Prostate gland (tissue), 2 donors: ENCODE measurements around the gene TMEM218. TPM values are rescaled to one million over a fixed set of nuclear protein-coding genes. Genes with fewer than 3 reads are reported as not detected.

Experiments
- DNase-seq: peaks from one replicate; pipeline ENCODE4 v3.0.0-alpha.2; 2019; ENCODE audit warnings: low spot score
- H3K27ac ChIP-seq, 2 donors: fragments of 200-600 bp; sonication (generic); 2 replicates each; pipeline ENCODE4 v1.5.1; 2017 to 2019
- H3K27me3 ChIP-seq: fragments of 200-600 bp; sonication (generic); replicated peaks from 2 replicates; pipeline ENCODE4 v1.5.1; 2019; ENCODE audit not compliant: insufficient read depth
- H3K36me3 ChIP-seq, 2 donors: fragments of 200-600 bp; sonication (generic); 1 replicate in 1 of 2; 2 replicates in 1 of 2; pipeline versions ENCODE4 v1.5.1 to v1.8.1; 2017 to 2019
- H3K4me1 ChIP-seq: fragments of 200-600 bp; sonication (generic); replicated peaks from 2 replicates; pipeline ENCODE4 v1.5.1; 2019
- H3K4me3 ChIP-seq, 2 donors: fragments of 200-600 bp; sonication (generic); 2 replicates each; pipeline ENCODE4 v1.5.1; 2017 to 2019
- H3K9me3 ChIP-seq: fragments of 200-600 bp; sonication (generic); 2 replicates; pipeline ENCODE4 v1.5.1; 2017
- POLR2A ChIP-seq: fragments of 450-650 bp; IDR thresholded peaks from one replicate; pipeline ENCODE4 v1.6.1; 2016; ENCODE audit warnings: antibody characterized with exemption, mild to moderate bottlenecking
- POLR2AphosphoS5 ChIP-seq: sonication (generic); formaldehyde crosslinking; IDR thresholded peaks from one replicate; pipeline ENCODE4 v1.6.1; 2017; ENCODE audit warnings: antibody characterized with exemption
- WGBS: methylation state at CpG from one replicate; pipeline ENCODE4 v1.1.5; 2018; 5-methylcytosine and 5-hydroxymethylcytosine counted together
- intact Hi-C: fragments of 100-400 bp; cut with DNase I; formaldehyde crosslinking; loops from one replicate; pipeline ENCODE4 v1.14.2; 2022
- total RNA-seq, 2 donors: library from RNA; depleted of rRNA; stranded (reverse); fragments of >200 nt; gene quantifications; one replicate each; pipeline ENCODE4 v1.1.0, GENCODE V29; 2016
- TF ChIP-seq, protein P1 (sequence below), 4 experiments: fragments of 200-600 bp in 2 of 4; fragments of 450-650 bp in 2 of 4; sonication (generic) in 2 of 4; IDR thresholded peaks; 1 replicate in 3 of 4; 2 replicates in 1 of 4; pipeline ENCODE4 v1.5.1; 2016 to 2019; ENCODE audit warnings: antibody characterized with exemption in 4 of 4, mild to moderate bottlenecking in 2 of 4, moderate library complexity in 2 of 4

The TMEM218 gene
- total RNA-seq, 2 donors from 2014 or later: 17.7 to 33.5 TPM

DNA sequence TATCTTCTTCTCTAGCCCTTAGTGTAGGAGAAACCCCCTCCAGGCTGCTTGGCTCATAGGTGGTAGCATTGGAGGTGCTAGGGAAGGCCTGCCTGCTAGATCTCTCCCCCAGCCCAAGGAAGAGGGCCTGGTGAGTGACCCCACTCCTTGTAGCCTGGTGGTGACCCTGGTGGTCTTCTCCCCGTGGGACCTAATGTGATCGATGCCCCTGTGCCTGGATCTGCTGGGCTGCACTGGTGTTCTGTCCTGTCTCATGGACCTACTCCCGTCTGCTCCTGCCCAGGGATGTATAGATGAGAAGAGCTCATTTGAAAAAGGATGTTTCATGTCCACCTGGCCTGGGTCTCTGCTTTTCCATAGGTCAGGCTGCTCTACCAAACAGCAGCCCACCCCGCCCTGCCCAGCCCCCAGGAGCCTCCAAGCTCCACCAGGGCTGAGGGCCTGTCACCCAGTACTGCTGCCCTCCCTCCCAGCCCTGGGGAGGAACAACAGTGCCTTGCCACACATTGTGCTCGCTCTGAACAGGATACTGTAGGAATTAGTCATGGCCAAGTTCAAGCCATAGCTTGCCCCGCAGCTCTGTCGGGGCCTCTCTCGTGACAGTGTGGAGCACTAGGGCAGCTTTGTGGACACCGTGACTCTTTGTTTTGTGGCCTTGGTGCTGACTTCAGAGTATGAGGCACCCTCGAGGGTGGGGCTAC, 28.7 kb downstream of the TMEM218 start:
- DNase-seq: no peak
- no peaks in the 10 kb centered on the region for H3K36me3 ChIP-seq
- H3K4me3 ChIP-seq: no peak overlapping the region
- TF ChIP-seq POLR2A (no peak), POLR2AphosphoS5 (no peak)
- TF ChIP-seq, protein P1, sequence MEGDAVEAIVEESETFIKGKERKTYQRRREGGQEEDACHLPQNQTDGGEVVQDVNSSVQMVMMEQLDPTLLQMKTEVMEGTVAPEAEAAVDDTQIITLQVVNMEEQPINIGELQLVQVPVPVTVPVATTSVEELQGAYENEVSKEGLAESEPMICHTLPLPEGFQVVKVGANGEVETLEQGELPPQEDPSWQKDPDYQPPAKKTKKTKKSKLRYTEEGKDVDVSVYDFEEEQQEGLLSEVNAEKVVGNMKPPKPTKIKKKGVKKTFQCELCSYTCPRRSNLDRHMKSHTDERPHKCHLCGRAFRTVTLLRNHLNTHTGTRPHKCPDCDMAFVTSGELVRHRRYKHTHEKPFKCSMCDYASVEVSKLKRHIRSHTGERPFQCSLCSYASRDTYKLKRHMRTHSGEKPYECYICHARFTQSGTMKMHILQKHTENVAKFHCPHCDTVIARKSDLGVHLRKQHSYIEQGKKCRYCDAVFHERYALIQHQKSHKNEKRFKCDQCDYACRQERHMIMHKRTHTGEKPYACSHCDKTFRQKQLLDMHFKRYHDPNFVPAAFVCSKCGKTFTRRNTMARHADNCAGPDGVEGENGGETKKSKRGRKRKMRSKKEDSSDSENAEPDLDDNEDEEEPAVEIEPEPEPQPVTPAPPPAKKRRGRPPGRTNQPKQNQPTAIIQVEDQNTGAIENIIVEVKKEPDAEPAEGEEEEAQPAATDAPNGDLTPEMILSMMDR (IDR thresholded peaks at IDR 0.05): no peak
- H3K27ac ChIP-seq: no peak overlapping the region
- H3K27me3 ChIP-seq: no peaks in the 10 kb centered on the region
- H3K9me3 ChIP-seq: no peaks in the 10 kb centered on the region
- WGBS: 49% methylated on average over 8 of the region's 10 CpGs
- intact Hi-C loops: no loop called here
- no peaks in the 10 kb centered on the region for H3K4me1 ChIP-seq

GRCh38 chr11:125082040-125082439, 29.4 kb downstream of the TMEM218 start:
- TF ChIP-seq POLR2AphosphoS5: no peak
- Histone ChIP-seq H3K4me1 (no peaks in the 10 kb centered on the region), H3K36me3 (no peaks in the 10 kb centered on the region), H3K4me3 (no peak overlapping the region), H3K27me3 (no peaks in the 10 kb centered on the region), H3K27ac (no peak overlapping the region), H3K9me3 (no peaks in the 10 kb centered on the region)
- no peak for DNase-seq
- intact Hi-C loops: no loop called here
- 86% methylated on average over 5 of the region's 5 CpGs for WGBS

- TF ChIP-seq, protein P1 (IDR thresholded peaks at IDR 0.05): no peak
- no peak for TF ChIP-seq POLR2AphosphoS5
- TF ChIP-seq POLR2A: no peak
- no peak overlapping the region for H3K27ac ChIP-seq
- no peaks in the 10 kb centered on the region for H3K36me3 ChIP-seq
- intact Hi-C loops: no loop called here
- WGBS: 80% methylated on average over 13 of the region's 14 CpGs
- no peaks in the 10 kb centered on the region for H3K27me3 ChIP-seq
- H3K4me1 ChIP-seq: no peaks in the 10 kb centered on the region
- no peaks in the 10 kb centered on the region for H3K9me3 ChIP-seq
- no peak for DNase-seq
- no peak overlapping the region for H3K4me3 ChIP-seq
These were observed 30.2 kb downstream of the TMEM218 start for GRCh38 chr11:125081098-125081798.

DNA sequence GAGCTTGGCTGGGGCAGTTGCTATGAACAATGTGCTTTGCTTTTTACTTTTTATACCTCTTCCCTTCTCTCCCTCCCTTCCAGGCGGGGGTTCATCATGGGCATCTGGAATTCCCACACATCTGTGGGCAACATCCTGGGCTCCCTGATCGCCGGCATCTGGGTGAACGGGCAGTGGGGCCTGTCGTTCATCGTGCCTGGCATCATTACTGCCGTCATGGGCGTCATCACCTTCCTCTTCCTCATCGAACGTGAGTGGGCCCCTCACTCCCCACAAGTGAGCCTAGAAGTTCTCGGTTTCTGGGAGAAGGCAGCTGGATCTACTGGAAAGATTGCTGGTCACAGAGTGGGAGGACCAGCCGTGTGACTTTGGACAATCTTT, 30.9 kb downstream of the TMEM218 start:
- H3K27ac ChIP-seq: no peak overlapping the region
- H3K4me3 ChIP-seq: no peak overlapping the region
- 93% methylated on average over 12 of the region's 12 CpGs for WGBS
- no peak for DNase-seq
- H3K36me3 ChIP-seq: no peaks in the 10 kb centered on the region
- TF ChIP-seq POLR2AphosphoS5: no peak
- TF ChIP-seq, protein P1 (IDR thresholded peaks at IDR 0.05): no peak
- TF ChIP-seq POLR2A: no peak
- no peaks in the 10 kb centered on the region for H3K4me1 ChIP-seq
- no peaks in the 10 kb centered on the region for H3K27me3 ChIP-seq
- H3K9me3 ChIP-seq: no peaks in the 10 kb centered on the region
- intact Hi-C loops: no loop called here

- Histone ChIP-seq H3K27ac (no peak overlapping the region), H3K27me3 (no peaks in the 10 kb centered on the region), H3K4me3 (no peak overlapping the region), H3K36me3 (no peaks in the 10 kb centered on the region), H3K9me3 (no peaks in the 10 kb centered on the region), H3K4me1 (no peaks in the 10 kb centered on the region)
- TF ChIP-seq POLR2AphosphoS5: no peak
- TF ChIP-seq, protein P1 (IDR thresholded peaks at IDR 0.05): no peak
- no peak for TF ChIP-seq POLR2A
- no peak for DNase-seq
- 91% methylated on average over 12 of the region's 12 CpGs for WGBS
- intact Hi-C loops: no loop called here
These were observed 31.4 kb downstream of the TMEM218 start for GRCh38 chr11:125079878-125080530.
